ENCODE measurements around the gene PROKR1.

Gene PROKR1

DNA sequence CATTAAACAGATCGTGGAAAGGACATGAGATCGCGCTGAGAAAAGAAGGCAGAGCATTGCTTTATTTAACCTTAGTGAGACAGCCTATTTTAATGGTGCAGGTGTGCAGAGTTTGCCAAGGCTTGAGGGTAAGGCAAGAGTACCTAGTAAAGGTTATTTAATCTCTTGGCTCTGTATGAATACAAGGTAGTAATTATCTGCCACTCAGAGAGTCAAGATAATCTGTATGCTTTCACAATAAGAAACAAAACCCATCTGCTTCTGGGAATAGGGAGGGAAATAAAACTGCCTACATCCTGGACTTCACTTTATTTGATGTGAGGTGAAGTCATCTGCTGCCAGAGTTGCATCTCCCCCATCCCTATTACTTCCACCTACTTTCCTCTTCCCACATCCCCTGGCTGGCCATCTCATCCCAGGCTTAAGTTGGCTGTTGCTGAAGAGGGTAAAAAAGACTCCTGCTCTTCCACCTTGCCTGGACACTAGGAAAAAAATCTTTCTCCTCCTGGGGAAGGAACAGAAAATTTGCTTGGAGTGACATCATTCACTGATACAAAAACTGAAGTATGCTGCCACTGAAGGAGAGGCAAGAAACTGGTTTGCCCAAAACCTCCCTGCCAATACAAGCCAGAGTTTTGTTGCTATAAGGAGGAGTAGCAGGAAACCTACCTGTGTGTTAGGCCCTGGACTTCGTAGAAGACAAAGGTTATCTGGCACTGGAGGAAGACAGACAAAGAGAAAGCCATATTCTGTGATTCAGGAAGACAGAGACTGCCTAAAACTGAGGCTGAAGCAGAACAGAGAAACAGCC is 55.4 kb downstream of the PROKR1 start:
- DNase-seq (ENCODE audit: low spot score) = no peak

DNA sequence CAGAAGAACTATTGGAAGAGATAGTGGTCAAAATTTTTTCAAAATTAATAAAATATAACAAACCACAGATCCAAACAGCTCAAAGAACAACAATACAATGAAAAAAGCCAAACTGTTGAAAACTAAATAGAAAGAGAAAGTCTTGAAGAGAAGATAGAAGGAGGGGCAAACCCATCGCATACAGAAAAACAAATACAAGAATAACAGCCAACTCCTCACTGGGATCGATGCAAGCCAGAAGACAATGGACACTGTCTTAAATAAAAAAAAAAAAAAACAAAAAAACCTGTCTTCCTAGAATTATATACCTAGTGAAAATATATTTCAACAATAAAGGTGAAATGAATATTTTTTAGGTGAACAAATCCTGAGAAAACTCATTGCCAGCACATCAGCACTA is 57.2 kb downstream of the PROKR1 start:
- no peak for DNase-seq (ENCODE audit: low spot score)

DNA sequence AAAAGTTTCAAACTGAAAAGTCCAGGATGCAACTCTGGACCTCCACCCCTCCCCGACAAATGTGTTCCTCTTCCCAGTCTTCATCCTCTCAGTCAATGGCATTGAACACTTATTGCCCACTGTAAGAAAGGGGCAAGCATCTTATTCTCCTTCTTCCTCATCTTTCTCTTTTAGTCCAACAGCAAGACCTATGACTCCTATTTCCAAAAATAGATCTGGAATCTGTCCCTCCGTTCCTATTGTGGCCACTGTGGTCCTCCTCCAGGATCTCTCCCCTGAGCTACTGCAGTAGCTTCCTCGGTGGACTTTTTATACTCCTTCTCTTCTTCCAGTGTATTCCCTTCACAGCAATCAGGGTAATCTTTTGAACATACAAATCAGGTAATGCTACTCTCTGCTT is 63.3 kb downstream of the PROKR1 start:
- DNase-seq (ENCODE audit: low spot score) = no peak

All from activated CD4-positive, alpha-beta T cell treated with anti-CD3 and anti-CD28 coated beads, Interleukin-2, Interleukin-4, amounts not matched to agents 100 ng/mL and 50 ng/mL, durations not matched to agents 16 hours and 8 hours (primary cell).